Activated CD8-positive, alpha-beta T cell treated with anti-CD3 and anti-CD28 coated beads for 36 hours (primary cell): ENCODE measurements around the gene EN2. TPM values are rescaled to one million over a fixed set of nuclear protein-coding genes. Genes with fewer than 3 reads are reported as not detected.

Experiments
- ATAC-seq: fragments of 200-7000 bp; cut with Tn5 transposase; one replicate; pipeline ENCODE4 v1.10.0; 2021; ENCODE audit warnings: mild to moderate bottlenecking, moderate library complexity
- CTCF ChIA-PET: fragments of 350-600 bp; sonication (Branson Sonifier 250); formaldehyde crosslinking; loops from one replicate; lab custom pipeline; 2021; ENCODE audit warnings: antibody characterized with exemption; lab: Charles Lee
- POLR2A ChIA-PET: fragments of 350-600 bp; sonication (Branson Sonifier 250); formaldehyde crosslinking; loops from one replicate; lab custom pipeline; 2021; ENCODE audit warnings: antibody characterized with exemption; lab: Charles Lee
- DNase-seq: peaks from one replicate; pipeline ENCODE4 v3.0.0-alpha.2; 2020
- H3K27ac Mint-ChIP-seq: one replicate; pipeline ENCODE4 v1.8.0; 2021; ENCODE audit warnings: mild to moderate bottlenecking, mixed read lengths
- H3K27me3 Mint-ChIP-seq: one replicate; pipeline ENCODE4 v1.8.0; 2021; ENCODE audit warnings: mixed read lengths
- H3K36me3 Mint-ChIP-seq: one replicate; pipeline ENCODE4 v1.8.0; 2021; ENCODE audit warnings: low read depth, mixed read lengths
- H3K4me1 Mint-ChIP-seq: one replicate; pipeline ENCODE4 v1.8.0; 2021; ENCODE audit warnings: low read depth, mixed read lengths
- H3K4me3 Mint-ChIP-seq: one replicate; pipeline ENCODE4 v1.8.0; 2021; ENCODE audit warnings: mild to moderate bottlenecking, moderate library complexity, mixed read lengths
- H3K9me3 Mint-ChIP-seq: one replicate; pipeline ENCODE4 v1.8.0; 2021; ENCODE audit warnings: mixed read lengths
- intact Hi-C: fragments of 100-400 bp; cut with micrococcal nuclease; formaldehyde crosslinking; loops from one replicate; pipeline ENCODE4 v1.10.0; 2022
- total RNA-seq, 2 experiments: library from RNA; stranded (reverse); gene quantifications; one replicate each; pipeline ENCODE4 v1.2.3, GENCODE V29; 2021
- TF ChIP-seq, protein P1 (sequence below): fragments of 200-600 bp; IDR thresholded peaks from one replicate; pipeline ENCODE4 v1.8.0; 2022; ENCODE audit warnings: antibody characterized with exemption, mild to moderate bottlenecking

The EN2 gene
- total RNA-seq, 2 experiments from 2014 or later = not detected

DNA sequence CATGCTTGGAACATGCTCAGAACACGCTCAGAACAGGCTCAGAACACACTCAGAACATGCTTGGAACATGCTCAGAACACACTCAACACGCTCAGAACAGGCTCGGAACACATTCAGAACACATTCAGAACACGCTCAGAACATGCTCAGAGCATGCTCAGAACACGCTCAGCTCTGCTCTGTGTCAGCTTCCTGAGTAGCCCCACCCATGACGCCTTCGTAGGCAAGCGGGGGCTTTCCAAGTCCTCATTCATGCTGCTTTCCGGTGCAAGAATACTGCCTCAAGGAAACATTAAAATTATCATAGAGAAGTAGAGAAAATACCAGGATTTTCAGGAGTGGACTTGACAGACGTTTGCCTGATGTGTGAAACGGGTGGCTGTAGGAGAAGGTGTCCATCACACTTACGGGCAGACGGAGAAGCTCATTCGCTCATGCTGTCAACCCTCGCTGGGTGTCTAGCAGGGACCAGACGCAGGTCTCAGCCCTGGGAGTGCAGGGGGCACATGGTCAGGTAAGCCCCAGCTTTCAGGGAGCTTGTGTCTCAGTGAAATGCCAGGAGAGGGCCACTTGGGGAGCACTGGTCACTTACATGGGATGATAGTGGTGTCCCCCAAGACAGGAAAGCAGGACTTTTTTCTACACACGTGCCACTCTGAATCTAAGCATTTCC is 24.7 kb downstream of the EN2 start:
- Mint-ChIP-seq H3K36me3 (no peaks in the 10 kb centered on the region), H3K9me3 (peaks cover 6% of the 10 kb centered on the region), H3K27ac (no peak overlapping the region), H3K27me3 (peaks cover 44% of the 10 kb centered on the region), H3K4me3 (peak overlapping the region; percentile 31), H3K4me1 (peaks cover 15% of the 10 kb centered on the region)
- intact Hi-C loops = no loop called here
- ChIA-PET CTCF (no interaction called here), POLR2A (no interaction called here)
- TF ChIP-seq, protein P1, sequence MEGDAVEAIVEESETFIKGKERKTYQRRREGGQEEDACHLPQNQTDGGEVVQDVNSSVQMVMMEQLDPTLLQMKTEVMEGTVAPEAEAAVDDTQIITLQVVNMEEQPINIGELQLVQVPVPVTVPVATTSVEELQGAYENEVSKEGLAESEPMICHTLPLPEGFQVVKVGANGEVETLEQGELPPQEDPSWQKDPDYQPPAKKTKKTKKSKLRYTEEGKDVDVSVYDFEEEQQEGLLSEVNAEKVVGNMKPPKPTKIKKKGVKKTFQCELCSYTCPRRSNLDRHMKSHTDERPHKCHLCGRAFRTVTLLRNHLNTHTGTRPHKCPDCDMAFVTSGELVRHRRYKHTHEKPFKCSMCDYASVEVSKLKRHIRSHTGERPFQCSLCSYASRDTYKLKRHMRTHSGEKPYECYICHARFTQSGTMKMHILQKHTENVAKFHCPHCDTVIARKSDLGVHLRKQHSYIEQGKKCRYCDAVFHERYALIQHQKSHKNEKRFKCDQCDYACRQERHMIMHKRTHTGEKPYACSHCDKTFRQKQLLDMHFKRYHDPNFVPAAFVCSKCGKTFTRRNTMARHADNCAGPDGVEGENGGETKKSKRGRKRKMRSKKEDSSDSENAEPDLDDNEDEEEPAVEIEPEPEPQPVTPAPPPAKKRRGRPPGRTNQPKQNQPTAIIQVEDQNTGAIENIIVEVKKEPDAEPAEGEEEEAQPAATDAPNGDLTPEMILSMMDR = no peak
- ATAC-seq (peak; percentile 77), DNase-seq (no peak)

DNA sequence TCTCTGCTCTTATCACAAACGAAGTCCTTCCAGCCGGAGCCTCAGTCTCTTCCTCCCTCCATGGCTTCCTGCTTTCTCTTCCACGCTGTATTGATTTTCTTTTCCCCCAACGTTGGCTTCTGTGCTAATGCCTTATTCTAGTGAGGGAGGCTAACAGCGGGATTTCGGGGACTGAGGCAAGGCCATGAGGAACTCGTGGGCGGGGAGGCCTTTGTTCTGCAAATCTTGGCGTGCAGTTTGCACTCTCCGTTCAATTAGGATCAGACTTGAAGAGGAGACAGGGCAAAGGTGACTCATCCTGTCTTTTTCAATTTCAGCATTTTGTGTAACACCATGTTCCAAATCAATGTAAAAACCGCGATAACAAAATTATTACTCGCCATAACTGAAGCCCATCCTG is 25.3 kb downstream of the EN2 start:
- POLR2A ChIA-PET = no interaction called here
- ATAC-seq = no peak
- Mint-ChIP-seq H3K4me3 (peak overlapping the region; percentile 31), H3K4me1 (peaks cover 13% of the 10 kb centered on the region), H3K36me3 (no peaks in the 10 kb centered on the region), H3K9me3 (peaks cover 6% of the 10 kb centered on the region), H3K27me3 (peaks cover 45% of the 10 kb centered on the region), H3K27ac (no peak overlapping the region)
- intact Hi-C loops = no loop called here
- TF ChIP-seq, protein P1 = no peak
- DNase-seq = peak; percentile 44
- CTCF ChIA-PET = no interaction called here

DNA sequence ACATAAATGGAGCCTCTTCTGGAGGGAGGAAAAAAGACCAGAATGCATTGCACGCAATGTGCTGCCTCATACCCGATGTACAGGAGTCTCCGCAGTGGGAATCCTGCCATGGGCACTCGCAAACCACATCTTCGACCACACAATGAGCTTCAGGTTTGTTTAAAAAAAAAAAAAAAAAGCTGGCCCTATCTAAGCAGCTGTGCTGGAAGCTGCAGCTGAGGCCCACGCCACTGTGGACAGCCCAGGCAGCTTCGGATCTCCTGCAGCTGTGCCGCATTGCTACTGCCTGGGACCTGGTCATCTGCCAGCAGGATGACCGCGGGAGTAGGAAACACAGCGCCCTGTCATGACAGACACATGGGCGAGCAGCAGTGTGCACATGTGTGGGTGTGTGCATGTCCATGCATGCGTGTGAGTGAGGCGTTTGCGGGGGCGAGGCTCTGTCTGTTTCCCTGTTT is 26.0 kb downstream of the EN2 start:
- intact Hi-C loops = no loop called here
- Mint-ChIP-seq H3K9me3 (peaks cover 6% of the 10 kb centered on the region), H3K27me3 (peaks cover 39% of the 10 kb centered on the region), H3K4me1 (peaks cover 13% of the 10 kb centered on the region), H3K27ac (no peak overlapping the region), H3K4me3 (no peak overlapping the region), H3K36me3 (no peaks in the 10 kb centered on the region)
- ATAC-seq (no peak), DNase-seq (no peak)
- TF ChIP-seq, protein P1 = no peak
- ChIA-PET CTCF (no interaction called here), POLR2A (no interaction called here)

DNA sequence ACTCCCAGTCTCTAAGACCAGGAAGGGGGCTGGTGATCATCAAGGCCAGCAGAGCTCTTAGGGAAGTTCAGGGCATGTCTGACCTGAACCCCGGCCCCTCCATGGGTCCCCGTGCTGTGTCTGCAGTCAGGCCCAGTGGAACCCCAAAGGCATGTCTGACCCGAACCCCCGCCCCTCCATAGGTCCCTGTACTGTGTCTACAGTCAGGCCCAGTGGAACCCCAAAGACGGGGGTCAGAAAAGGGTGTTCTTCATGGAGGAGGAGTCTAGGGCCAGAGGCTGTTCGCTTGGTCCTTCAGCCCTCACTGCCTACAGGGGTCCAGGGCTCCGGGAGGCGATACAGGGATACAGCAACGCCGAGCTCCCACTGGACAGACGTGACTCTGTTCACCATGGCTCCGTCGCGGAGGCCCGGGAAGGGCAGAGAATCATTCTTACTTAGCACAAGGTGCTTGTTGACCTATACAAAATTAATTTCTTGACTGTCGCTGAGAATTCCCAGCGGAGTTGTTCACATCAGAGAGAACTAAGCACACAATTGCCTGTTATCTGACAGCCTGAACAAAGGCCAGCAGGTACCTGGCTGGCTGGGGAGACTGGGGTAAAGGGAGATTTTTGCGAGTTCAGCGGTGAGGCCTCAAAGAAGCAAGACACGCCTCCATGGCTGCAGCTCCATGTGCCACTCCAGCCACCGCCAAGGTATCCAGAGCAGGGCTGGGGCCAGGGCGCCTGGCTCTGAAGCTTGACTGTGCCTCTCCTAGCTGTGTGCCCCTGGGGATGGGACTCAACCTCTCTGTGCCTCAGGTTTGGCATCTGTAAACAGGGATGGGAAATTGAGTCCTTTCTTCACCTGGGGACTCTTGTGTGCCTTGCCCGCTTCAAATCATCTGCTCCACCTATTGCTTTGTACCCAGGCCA is 26.8 kb downstream of the EN2 start:
- H3K4me1 Mint-ChIP-seq = peaks cover 13% of the 10 kb centered on the region
- H3K36me3 Mint-ChIP-seq = no peaks in the 10 kb centered on the region
- peaks cover 6% of the 10 kb centered on the region for H3K9me3 Mint-ChIP-seq
- H3K4me3 Mint-ChIP-seq = no peak overlapping the region
- H3K27me3 Mint-ChIP-seq = peaks cover 37% of the 10 kb centered on the region
- ChIA-PET CTCF (no interaction called here), POLR2A (no interaction called here)
- TF ChIP-seq, protein P1 = no peak
- no peak overlapping the region for H3K27ac Mint-ChIP-seq
- DNase-seq (no peak), ATAC-seq (no peak)
- intact Hi-C loops = no loop called here
